ENCODE data around the gene WBP11.
A peak's percentile ranks its signal among the peaks of the same experiment; 100 is the strongest.

The WBP11 gene

DNA sequence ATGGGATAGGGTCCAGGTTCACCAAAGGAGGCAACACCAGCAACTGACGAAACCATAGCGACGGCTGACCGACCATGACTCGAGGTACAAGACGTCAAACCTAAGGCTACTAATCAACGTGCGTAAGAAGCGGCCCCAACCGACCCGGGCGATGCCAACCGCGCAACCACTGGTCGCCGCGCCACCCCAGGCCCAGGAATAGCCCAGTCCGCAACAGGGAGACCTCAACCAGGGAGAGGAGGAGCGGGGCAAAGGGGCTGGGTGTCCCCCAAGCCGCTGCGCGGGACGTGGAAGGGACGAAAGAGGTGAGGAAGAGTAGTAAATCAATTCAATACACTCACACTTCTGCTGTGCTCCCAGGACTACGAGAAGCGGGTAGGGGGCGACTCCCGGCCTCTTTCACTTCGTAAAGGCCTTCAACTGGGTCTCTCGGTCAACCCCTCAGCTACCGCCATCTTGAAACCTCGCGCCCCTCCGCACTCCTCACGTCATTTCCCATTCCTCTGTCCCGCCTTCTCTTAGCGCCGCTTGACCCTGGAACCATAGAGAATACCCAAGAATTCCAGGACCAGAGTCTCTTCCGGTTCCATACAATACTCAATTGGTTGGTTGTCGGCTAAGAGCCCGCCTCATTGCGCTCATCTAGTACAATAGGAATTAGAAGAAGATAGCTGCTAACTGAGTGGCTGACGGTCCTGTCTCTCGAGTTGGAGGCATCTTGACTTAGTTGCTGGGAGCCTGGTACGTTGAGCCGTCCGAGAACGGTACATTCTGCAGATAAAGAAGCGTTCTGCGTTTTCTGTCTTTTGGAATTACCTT, at the start of gene WBP11, which contains the start of gene C12orf60:
Gene WBP11 (minus strand): TSS at position 468 of the 819 bp plus-strand sequence. CDS start 2,095 bp downstream, outside the sequence.
Gene C12orf60 (plus strand): TSS at position 660 of the 819 bp plus-strand sequence. CDS start 19,266 bp downstream, outside the sequence.
- DNase-seq (ENCODE audit: low read depth): peak; percentile 73

DNA sequence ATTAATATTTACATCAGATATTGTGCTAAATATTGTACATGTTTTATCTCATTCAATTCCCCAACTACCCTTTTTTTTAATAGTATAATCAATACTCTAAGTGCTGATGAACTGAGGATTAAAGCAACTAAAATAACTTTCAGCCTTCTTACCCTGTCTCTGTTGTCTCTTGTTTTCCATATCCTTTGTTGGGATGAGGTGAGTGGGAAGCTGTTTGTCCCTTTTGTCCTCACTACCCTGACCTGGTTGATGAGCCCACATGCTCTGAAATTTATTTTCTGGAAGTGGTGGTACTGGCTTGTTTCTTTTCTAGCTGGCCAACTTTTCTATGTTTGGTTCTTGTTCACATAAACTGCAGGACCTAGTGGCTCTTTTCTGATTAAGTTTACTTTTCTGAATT, 49.6 kb upstream of the WBP11 start:
- DNase-seq (ENCODE audit: low read depth): no peak

DNA sequence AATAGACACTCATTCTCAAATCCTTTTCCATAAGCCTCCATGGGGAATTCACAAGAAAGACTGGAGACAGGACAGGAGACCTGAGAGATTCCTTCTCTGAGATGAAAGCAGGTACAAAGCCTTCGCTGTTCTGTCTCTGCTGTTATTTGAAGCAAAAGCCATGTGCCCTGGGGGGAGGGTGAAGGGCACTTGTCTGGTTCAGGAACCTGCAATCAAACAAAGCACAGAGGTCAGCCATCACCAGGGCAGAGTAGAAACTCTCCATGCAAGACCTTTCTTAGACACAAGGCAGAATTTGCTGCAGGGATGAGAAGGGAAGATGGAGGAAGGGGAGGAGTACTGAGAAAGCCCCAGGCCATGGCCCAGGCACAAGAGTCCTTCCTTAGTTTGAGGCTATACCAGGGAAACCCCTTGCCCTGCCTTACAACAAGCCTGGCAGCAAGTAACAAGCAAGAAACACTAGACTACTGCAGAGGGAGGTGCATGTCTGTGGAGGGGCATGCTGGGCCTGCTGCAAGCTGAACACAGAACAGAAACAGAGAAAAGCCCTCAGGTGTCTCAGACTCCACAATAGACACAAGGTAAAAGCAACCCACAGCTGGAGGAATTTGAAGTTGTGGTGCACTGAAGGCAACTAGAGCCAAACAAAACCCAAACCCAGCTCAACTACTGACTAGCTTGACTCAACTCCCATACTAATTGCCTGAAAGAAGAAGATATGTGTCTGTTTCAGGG, 47.8 kb upstream of the WBP11 start:
- no peak for DNase-seq (ENCODE audit: low read depth)

DNA sequence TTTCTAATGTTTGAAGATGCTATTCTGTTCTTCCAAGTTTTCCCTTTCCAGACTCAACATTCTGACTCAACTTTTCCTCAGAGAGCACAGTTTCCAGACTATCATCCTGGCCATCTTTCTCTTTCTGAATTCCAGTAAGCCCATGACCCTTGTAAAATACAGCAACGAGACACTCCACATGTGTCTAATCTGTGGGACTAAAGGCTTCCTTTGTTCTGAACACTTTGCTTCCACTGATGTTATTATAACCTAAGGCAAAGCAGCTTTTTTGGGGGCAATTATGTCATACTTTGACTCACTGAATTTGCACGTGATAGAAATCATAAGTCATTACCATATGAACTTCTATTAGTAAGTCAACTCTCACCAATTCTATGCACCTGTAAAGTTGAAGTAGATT, 46.4 kb upstream of the WBP11 start:
- DNase-seq (ENCODE audit: low read depth): no peak

DNA sequence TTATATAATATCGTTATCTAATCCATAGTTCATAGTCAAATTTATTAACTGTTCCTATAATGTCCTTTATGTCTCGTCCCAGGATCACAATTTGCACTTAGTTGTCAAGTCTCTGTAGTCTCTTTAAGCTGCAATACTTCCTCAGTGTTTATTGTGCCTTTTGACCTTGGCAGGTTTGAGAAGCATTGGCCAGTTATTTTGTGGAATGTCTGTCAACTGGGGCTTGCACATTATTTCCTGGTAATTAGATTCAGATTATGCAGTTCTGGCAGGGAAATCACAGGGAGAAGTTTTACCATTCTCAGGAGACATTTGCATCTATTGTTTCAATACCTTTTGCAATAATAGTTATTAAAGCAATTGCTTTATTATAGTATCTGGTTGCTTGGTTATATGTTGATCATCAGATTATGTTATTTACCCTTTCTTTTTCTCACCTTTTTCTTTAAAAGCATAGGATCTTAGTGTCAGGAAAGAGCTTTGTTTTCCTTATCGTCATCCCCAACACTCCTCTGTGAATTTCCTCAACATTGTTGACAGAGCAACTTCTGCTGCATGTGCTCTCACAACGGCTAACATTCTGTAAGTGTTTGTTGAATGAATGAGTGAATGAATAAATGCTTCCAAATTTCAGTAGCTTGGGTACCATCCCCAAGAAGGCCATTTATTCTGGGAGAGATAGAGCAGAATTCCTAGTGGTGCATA, 43.8 kb upstream of the WBP11 start:
- DNase-seq (ENCODE audit: low read depth): no peak

DNA sequence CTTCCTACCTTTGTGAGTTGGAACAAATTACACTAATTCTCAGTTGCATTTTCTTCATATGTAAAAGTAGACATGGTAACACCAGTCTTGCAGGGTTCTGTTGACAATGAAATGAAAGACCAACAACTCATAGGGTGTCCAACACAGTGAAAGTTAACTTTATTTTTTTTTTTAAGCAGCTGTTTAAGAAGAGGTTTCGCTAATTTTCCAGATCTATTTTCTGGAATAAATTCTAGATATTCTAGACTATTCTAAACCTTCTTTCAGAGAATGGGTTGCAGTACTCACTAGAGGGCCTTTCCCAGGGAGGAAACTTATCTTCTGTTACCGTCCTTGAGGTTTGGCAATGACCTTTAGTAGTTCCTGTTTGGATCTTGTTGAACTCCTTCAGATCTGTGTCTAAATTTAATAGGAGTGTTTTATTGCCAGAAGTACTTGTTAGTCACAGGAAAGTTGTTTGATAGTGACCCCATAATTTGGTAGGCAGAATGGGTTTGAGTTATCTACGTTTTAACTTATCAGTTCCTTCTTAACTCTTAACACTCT, 42.8 kb upstream of the WBP11 start:
- DNase-seq (ENCODE audit: low read depth): no peak

DNA sequence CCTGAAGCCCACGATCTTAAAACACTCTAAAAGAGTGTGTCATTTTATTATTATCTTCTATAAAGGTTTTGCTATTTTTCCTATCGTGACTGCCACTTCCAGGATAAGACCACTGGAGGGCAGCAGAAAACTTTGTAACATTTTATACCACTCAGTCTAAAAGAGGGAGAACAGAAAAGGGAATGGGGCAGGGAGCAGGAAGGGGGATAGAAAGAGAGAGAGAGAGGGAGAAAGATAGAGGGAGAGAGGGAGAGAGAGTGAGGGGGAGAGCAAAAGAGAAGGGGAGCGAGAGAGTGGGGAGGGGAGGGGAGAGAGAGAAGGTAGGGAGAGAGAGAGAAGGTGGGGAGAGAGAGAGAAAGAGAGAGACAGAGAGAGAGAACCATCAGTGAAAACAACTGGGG, 42.1 kb upstream of the WBP11 start:
- DNase-seq (ENCODE audit: low read depth): no peak

DNA sequence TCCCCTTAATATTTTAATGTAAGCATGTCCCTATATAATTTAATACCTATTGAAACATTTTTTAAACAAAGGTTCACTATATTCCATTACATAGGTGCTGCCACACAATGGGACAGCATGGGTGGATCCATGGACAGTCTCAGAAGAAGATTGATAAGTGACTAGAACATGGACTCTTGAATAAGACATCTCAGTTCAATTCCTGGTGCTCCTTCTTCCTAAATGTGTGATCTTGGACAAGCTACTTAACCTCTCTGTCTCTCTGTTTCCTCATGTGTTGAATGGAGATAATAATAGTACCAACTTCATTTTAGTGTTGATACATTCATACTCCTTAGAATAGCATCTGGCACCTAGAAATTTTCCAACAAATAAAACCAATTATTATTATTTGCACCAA, 41.1 kb upstream of the WBP11 start:
- DNase-seq (ENCODE audit: low read depth): no peak

DNA sequence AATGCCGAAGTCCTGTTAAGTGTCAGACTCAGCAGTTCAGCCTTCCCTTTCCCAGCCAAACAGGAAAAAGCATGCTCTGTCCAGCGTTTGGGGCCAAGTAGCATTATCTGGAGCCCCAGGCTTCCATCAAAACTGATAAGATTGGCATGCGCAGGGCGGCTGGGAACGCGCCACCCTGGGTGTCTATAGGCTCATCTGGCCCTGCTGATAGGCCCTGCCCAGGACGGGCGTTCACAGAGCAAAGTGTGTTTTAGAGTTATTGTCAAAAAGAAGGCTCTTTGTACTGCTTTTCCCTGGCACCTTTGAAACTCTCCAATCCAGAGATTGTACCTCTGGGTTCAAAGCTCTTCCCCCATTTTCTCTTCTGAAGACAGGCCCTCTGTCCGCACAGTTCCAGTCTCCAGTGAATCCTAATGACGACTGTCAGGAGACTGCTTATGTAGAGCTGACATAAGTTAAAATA, 40.2 kb upstream of the WBP11 start, which contains the start of gene ART4:
Gene ART4 (minus strand): TSS at position 102 of the 463 bp plus-strand sequence. CDS start 413 bp downstream, outside the sequence.
- DNase-seq (ENCODE audit: low read depth): peak; percentile 26

DNA sequence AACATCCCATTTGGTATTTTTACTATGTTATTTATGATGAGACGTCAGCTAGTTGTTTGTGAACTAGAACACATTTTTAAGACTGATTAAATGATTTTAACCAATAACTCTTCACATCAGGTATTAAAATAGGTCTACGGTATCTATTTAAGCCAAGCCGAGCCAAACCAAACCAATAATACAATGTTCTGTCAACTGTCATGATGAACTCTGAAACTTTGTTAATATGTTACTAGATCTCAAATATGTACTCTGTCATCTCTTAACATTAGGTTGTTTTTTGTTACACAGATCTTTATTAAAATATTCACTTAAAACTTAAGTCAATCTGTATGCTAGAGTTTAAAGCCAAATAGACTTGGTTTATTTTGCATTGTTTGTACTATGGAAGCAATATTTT, 39.0 kb upstream of the WBP11 start:
- no peak for DNase-seq (ENCODE audit: low read depth)

DNA sequence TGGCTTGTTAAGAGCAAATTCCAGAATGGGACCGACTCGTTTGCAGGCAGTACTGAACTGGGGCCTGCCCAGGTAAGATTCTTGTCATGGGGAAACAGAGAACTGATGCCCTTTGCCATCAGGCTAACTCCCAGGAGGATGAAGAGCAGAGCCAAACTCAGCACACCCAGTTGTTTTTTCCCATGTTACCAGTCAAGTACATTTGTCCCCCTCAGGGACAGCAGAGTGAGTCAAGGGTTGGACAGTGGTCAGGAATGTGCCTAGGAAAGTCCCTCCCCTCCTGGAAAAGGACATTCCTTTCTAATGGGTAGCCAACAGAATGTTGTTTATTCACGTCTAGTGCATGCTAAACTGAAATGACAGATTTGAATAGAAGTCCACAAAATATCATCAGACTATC, 38.5 kb upstream of the WBP11 start:
- DNase-seq (ENCODE audit: low read depth): no peak

DNA sequence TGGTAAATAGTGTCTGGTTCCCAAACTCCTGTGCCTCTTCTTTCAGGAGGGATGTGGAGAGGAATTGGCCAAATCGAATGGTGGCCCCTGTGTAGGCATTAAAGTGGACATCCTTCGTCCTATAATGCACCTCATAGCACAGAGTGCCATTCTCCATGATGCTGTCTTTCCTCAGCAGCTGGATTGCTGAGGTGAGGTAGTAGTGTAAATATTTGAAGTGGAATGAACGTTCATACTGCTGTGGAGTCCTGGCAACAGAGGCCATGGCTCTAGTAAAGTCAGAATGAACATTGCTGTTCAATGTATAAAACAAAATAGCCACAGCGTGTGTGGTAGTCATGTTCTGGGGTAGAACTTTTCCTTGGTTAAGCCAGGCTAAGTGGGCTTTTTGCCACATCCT, 37.3 kb upstream of the WBP11 start:
- no peak for DNase-seq (ENCODE audit: low read depth)

DNA sequence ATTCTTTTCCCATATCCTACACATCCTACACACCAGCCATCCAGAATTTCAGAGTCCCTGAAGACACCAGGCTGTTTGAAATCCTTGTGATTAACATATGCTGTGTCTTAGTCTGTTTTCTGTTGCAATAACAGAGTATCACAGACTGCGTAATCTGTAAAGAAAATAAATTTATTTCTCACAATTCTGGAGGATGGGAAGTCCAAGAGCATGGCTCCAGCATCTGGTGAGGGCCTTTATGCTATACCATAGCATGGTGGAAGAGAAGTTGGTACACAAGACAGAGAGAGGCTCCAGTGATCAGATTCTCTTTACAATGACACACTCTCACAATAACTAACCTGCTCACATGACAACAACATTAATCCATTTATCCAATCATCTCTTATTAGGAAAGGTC, 36.0 kb upstream of the WBP11 start:
- no peak for DNase-seq (ENCODE audit: low read depth)

DNA sequence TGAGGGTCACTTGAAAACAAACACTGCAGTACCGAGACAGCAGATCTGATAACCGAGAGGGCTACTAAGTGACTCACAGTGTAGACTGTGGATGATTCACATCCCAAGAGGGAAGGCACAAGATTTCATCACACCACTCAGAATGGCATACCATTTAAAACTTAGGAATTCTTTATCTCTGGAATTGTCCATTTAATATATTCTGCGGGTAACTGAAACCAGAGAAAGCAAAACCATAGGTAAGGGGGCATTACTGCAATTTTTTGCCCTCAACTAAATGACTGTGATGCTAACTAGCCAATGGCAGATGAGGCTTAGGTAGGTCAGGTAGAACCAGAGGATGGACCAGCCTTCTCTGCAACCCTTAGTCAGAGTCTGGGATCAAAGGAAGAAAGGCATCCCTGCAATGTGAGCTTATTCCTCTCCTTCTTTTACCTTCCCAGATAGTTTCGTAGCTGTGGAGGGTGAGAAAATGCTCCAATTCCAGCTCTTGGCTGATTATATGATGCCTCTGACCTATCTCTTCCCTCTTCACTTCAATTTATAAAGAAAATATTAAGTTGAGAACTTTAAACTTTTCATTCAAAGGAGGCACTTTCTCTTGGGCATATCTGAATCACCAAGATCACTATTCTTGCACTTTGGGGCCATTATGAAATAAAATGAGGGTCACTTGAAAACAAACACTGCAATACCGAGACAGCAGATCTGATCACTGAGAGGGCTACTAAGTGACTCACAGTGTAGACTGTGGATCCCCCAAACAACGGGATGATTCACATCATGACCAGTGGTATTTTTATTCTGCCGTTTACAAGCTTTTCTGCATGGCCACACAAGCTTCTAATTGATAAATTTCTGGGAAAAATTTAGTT, 33.3 kb upstream of the WBP11 start:
- no peak for DNase-seq (ENCODE audit: low read depth)

DNA sequence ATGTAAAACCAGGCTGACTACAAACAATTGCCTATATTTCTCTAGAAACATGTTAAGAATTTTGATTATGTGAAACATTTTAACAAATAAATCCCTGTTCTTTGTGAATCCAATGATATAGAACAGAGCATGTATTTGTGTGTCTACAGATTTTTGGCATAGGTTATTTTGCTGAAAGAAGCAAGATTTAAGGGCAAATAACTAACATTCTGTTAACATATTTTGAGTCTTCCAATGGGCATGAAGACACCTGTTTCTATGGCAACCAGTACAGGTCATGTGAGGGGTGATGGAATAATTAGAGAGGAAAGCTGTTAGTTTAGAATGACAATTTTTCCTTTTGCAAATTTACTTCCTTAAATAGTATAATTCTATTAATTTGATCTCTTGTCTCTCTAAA, 31.2 kb upstream of the WBP11 start:
- no peak for DNase-seq (ENCODE audit: low read depth)

DNA sequence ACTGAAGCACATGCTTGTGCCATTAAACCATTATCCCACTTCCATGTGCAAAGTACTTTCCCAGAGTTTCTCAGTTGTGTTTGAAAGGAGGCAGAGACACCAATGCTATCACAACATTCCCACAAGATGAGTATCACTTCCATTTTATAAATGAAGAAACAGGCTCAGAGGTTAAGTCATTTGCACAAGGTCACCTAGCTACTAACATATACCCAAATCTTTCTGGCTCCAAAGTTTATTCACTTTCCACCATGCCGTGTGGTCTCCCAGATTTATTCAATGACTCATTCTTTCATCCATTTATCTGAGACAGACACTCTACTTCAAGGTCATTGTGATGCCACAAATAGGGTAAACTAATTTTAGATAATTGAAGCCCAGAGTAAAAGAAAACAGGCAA, 30.7 kb upstream of the WBP11 start:
- no peak for DNase-seq (ENCODE audit: low read depth)

DNA sequence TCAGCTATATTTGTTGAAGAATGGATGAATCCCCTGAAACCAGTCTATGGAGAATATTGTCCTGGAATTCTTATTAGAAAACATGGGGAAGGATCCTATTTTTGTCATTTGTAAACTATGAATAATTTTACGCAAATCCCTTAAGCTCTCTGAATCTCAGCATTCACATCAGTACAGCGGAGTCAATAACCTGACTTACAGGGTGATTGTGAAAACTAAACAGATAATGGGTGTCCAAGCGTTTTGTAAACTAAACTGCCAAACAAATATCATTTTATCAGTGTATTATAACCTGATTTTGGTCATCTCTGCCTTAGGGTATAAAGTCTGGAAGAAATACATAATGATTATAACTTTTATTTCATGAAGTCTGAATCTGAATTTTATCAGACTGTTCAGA, 30.1 kb upstream of the WBP11 start:
- DNase-seq (ENCODE audit: low read depth): no peak

DNA sequence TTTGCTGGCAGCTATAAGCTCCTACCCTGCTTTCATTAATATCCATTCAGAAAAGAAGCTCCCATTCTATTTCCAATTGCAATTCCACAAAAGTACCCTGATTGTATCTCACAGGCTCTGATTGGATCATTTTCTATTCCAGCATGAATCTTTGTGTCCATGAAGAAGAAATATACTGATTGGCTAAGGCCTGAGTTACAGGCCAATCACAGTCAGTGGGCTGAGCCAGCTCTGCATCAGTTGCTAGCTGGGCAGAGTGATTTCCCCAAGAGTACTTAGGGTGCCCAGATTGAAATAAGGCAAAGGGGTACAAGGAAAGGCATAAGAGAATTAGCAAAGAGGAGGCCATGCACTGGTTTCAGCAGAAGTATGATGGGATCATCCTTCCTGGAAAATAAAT, 25.6 kb upstream of the WBP11 start:
- DNase-seq (ENCODE audit: low read depth): no peak

DNA sequence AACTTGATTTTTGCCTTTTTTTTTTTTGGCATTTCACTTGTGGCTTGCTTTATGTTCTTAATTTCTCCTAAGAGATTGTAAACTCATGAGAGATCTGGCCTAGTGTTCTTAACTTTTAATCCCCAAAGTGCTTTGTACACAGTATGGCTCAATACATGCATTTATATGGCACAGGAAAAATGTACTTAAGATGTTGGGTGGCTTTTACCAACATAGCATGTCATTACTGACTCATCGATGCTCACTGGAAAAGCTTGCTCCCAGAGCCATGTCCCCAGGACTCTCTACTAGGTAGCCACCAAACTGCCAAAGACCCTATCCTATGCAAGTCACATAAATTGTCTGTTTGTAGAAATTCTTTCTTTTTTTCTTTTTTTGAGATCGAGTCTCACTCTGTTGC, 23.8 kb upstream of the WBP11 start:
- no peak for DNase-seq (ENCODE audit: low read depth)

DNA sequence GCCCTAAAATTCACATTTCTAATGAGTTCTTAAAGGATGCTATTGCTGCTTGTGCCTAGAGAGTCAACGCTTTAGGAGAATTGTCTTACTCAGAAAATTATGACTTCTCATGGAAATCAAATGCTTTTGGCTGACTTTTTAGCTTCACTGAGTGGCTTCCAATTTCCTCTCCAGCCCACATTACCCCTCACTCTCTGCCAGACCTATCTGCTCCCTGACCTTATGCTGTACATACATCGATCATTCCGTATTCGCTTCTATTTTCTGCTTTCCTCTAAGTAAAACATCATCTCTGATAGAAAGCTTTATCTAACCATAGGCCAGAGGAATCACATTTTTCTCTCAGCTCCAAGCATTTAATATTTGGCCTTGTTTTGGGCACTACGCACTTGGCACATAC, 23.2 kb upstream of the WBP11 start:
- DNase-seq (ENCODE audit: low read depth): no peak

DNA sequence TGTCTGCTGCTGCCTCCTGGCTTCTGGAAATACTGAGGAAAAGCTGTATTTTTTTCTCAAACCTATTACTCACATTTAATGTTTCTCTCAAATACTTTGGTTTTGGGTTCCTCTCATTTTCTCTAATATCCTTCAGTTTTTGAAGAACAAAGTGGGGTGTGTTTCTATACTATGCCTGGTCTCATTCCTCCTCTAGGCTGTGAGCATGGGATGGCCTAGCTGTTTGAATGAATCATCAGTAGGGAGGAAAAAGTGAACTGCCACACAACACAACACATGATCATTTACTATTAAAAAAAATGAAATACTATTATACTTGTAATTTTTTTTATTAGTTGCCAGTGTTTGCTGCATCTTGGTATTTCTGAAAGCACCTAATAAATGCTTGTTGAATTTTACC, 22.0 kb upstream of the WBP11 start:
- DNase-seq (ENCODE audit: low read depth): no peak
